Trophoblast cell (in vitro differentiated cells and primary cell): ENCODE results near the gene TMEM181.

Experiments used
- DNase-seq, 2 donors: peaks; one replicate each; pipeline ENCODE4 v3.0.0-alpha.2; 2016
- H2AFZ ChIP-seq: 2 replicates; pipeline ENCODE4 v1.6.1; 2013; ENCODE audit warnings: low read length, moderate library complexity, mild to moderate bottlenecking; ENCODE audit not compliant: insufficient read depth, poor library complexity
- H2AK5ac ChIP-seq: 2 replicates; pipeline ENCODE4 v1.6.1; 2013; ENCODE audit warnings: mild to moderate bottlenecking, low read length
- H2BK120ac ChIP-seq: 2 replicates; pipeline ENCODE4 v1.6.1; 2013; ENCODE audit warnings: low read length, mild to moderate bottlenecking, moderate library complexity; ENCODE audit not compliant: insufficient read depth, poor library complexity
- H2BK12ac ChIP-seq: 2 replicates; pipeline ENCODE4 v1.6.1; 2013; ENCODE audit warnings: mild to moderate bottlenecking, low read length, moderate library complexity
- H2BK5ac ChIP-seq: 2 replicates; pipeline ENCODE4 v1.6.1; 2013; ENCODE audit warnings: low read length, low read depth, moderate library complexity, mild to moderate bottlenecking; ENCODE audit not compliant: poor library complexity
- H3K14ac ChIP-seq: 2 replicates; pipeline ENCODE4 v1.6.1; 2013; ENCODE audit warnings: mild to moderate bottlenecking, low read length
- H3K18ac ChIP-seq: 2 replicates; pipeline ENCODE4 v1.6.1; 2013; ENCODE audit warnings: mild to moderate bottlenecking, low read length
- H3K23ac ChIP-seq: 2 replicates; pipeline ENCODE4 v1.6.1; 2013; ENCODE audit warnings: low read length
- H3K27ac ChIP-seq: 2 replicates; pipeline ENCODE4 v1.5.1; 2013; ENCODE audit warnings: low read depth, mild to moderate bottlenecking, inconsistent platforms, low read length, moderate library complexity
- H3K27me3 ChIP-seq: 2 replicates; pipeline ENCODE4 v1.6.1; 2013; ENCODE audit warnings: inconsistent platforms, mild to moderate bottlenecking, low read length, moderate library complexity; ENCODE audit not compliant: insufficient read depth
- H3K36me3 ChIP-seq, 2 experiments: 1 replicate in 1 of 2; 2 replicates in 1 of 2; pipeline ENCODE4 v1.6.1; 2013; ENCODE audit warnings: low read length in 2 of 2, mild to moderate bottlenecking in 2 of 2, moderate library complexity in 1 of 2; ENCODE audit not compliant: insufficient read depth in 2 of 2, control insufficient read depth in 1 of 2
- H3K4ac ChIP-seq: 2 replicates; pipeline ENCODE4 v1.6.1; 2013; ENCODE audit warnings: low read depth, mild to moderate bottlenecking, low read length, moderate library complexity
- H3K4me1 ChIP-seq, 2 experiments: 1 replicate in 1 of 2; 2 replicates in 1 of 2; pipeline ENCODE4 v1.6.1; 2013; ENCODE audit warnings: low read length in 2 of 2, mild to moderate bottlenecking in 2 of 2, moderate library complexity in 1 of 2; ENCODE audit not compliant: insufficient read depth in 2 of 2, control insufficient read depth in 1 of 2
- H3K4me2 ChIP-seq: 2 replicates; pipeline ENCODE4 v1.6.1; 2013; ENCODE audit warnings: inconsistent platforms, mild to moderate bottlenecking, low read length, moderate library complexity
- H3K4me3 ChIP-seq: 2 replicates; pipeline ENCODE4 v1.5.1; 2013; ENCODE audit warnings: mild to moderate bottlenecking, low read depth, low read length, inconsistent platforms
- H3K79me1 ChIP-seq: one replicate; pipeline ENCODE4 v1.6.1; 2013; ENCODE audit warnings: low read length
- H3K79me2 ChIP-seq: 2 replicates; pipeline ENCODE4 v1.6.1; 2013; ENCODE audit warnings: low read length, mild to moderate bottlenecking; ENCODE audit not compliant: control insufficient read depth, insufficient read depth, poor library complexity
- H3K9ac ChIP-seq: 2 replicates; pipeline ENCODE4 v1.6.1; 2013; ENCODE audit warnings: mild to moderate bottlenecking, low read length
- H3K9me3 ChIP-seq: 2 replicates; pipeline ENCODE4 v1.6.1; 2013; ENCODE audit warnings: low read depth, mild to moderate bottlenecking, control low read depth, inconsistent platforms, low read length; ENCODE audit not compliant: insufficient read depth
- H4K12ac ChIP-seq: 2 replicates; pipeline ENCODE4 v1.6.1; 2013; ENCODE audit warnings: low read depth, mild to moderate bottlenecking, low read length, moderate library complexity
- H4K8ac ChIP-seq: 2 replicates; pipeline ENCODE4 v1.6.1; 2013; ENCODE audit warnings: low read depth, mild to moderate bottlenecking, low read length, moderate library complexity
- H4K91ac ChIP-seq: one replicate; pipeline ENCODE4 v1.6.1; 2013; ENCODE audit warnings: low read depth, mild to moderate bottlenecking, low read length, moderate library complexity
- WGBS: extraction: QIAGEN DNeasy Blood & Tissue Kit; methylation state at CpG from one replicate; pipeline ENCODE4 v1.1.7; 2013; ENCODE audit warnings: missing lambda C conversion rate; ENCODE audit not compliant: insufficient read length, insufficient coverage; ENCODE audit errors: extremely low coverage; 5-methylcytosine and 5-hydroxymethylcytosine counted together

Gene TMEM181

GRCh38 chr6:158575550-158575949 is 15.7 kb downstream of the TMEM181 start:
- no peaks in the 10 kb centered on the region for H3K79me1 ChIP-seq
- peaks cover 12 to 13% of the 10 kb centered on the region in 2 experiments for H3K36me3 ChIP-seq
- no peak overlapping the region for H2AFZ ChIP-seq
- H3K79me2 ChIP-seq = no peaks in the 10 kb centered on the region
- no peak overlapping the region for H4K91ac ChIP-seq
- WGBS = no CpG with 5 or more reads among the region's 4 CpGs
- no peak overlapping the region for H3K4me3 ChIP-seq
- H4K12ac ChIP-seq = no peak overlapping the region
- no peak overlapping the region for H3K23ac ChIP-seq
- H3K9ac ChIP-seq = no peak overlapping the region
- H4K8ac ChIP-seq = no peak overlapping the region
- no peak overlapping the region for H2BK120ac ChIP-seq
- no peaks in the 10 kb centered on the region for H3K27me3 ChIP-seq
- peaks cover 0 to 14% of the 10 kb centered on the region in 2 experiments for H3K4me1 ChIP-seq
- no peak overlapping the region for H3K18ac ChIP-seq
- H3K14ac ChIP-seq = no peak overlapping the region
- no peaks in the 10 kb centered on the region for H3K9me3 ChIP-seq
- H2AK5ac ChIP-seq = no peak overlapping the region
- DNase-seq = no peak
- H3K4me2 ChIP-seq = no peak overlapping the region
- H2BK5ac ChIP-seq = no peak overlapping the region
- H3K27ac ChIP-seq = no peak overlapping the region
- no peak overlapping the region for H3K4ac ChIP-seq
- no peak overlapping the region for H2BK12ac ChIP-seq

GRCh38 chr6:158584236-158584651 is 24.4 kb downstream of the TMEM181 start:
- Histone ChIP-seq H3K14ac (no peak overlapping the region), H3K79me2 (no peaks in the 10 kb centered on the region), H3K4me1 (no peaks in the 10 kb centered on the region), H3K27me3 (no peaks in the 10 kb centered on the region), H3K9me3 (peaks cover 5% of the 10 kb centered on the region), H3K18ac (no peak overlapping the region), H2BK120ac (no peak overlapping the region), H2BK12ac (no peak overlapping the region), H2AFZ (no peak overlapping the region), H3K27ac (no peak overlapping the region), H4K8ac (no peak overlapping the region), H3K36me3 (peaks cover 34 to 44% of the 10 kb centered on the region in 2 experiments), H3K79me1 (no peaks in the 10 kb centered on the region), H3K4ac (no peak overlapping the region), H3K9ac (no peak overlapping the region), H4K12ac (no peak overlapping the region), H3K23ac (no peak overlapping the region), H2BK5ac (no peak overlapping the region), H3K4me3 (no peak overlapping the region), H3K4me2 (no peak overlapping the region), H2AK5ac (no peak overlapping the region), H4K91ac (no peak overlapping the region)
- no CpG with 5 or more reads among the region's 8 CpGs for WGBS
- DNase-seq = no peak

GRCh38 chr6:158586652-158587051 is 26.8 kb downstream of the TMEM181 start:
- H3K23ac ChIP-seq = no peak overlapping the region
- H3K9ac ChIP-seq = no peak overlapping the region
- H2BK5ac ChIP-seq = no peak overlapping the region
- no peak overlapping the region for H3K4ac ChIP-seq
- no peaks in the 10 kb centered on the region for H3K79me2 ChIP-seq
- no peak overlapping the region for H4K8ac ChIP-seq
- H3K18ac ChIP-seq = no peak overlapping the region
- H3K4me2 ChIP-seq = no peak overlapping the region
- no peaks in the 10 kb centered on the region for H3K4me1 ChIP-seq
- no peak overlapping the region for H2AK5ac ChIP-seq
- peaks cover 5% of the 10 kb centered on the region for H3K9me3 ChIP-seq
- DNase-seq = no peak
- H3K79me1 ChIP-seq = no peaks in the 10 kb centered on the region
- no peak overlapping the region for H4K12ac ChIP-seq
- H3K14ac ChIP-seq = no peak overlapping the region
- no peak overlapping the region for H4K91ac ChIP-seq
- no peak overlapping the region for H2BK12ac ChIP-seq
- no CpG with 5 or more reads among the region's 8 CpGs for WGBS
- H3K4me3 ChIP-seq = no peak overlapping the region
- H3K27ac ChIP-seq = no peak overlapping the region
- peaks cover 44 to 60% of the 10 kb centered on the region in 2 experiments for H3K36me3 ChIP-seq
- no peaks in the 10 kb centered on the region for H3K27me3 ChIP-seq
- H2BK120ac ChIP-seq = no peak overlapping the region
- H2AFZ ChIP-seq = no peak overlapping the region

GRCh38 chr6:158589366-158589765 is 29.5 kb downstream of the TMEM181 start:
- Histone ChIP-seq H3K27ac (no peak overlapping the region), H2AK5ac (no peak overlapping the region), H3K23ac (no peak overlapping the region), H3K14ac (no peak overlapping the region), H3K36me3 (peaks cover 46 to 66% of the 10 kb centered on the region in 2 experiments), H3K27me3 (no peaks in the 10 kb centered on the region), H4K8ac (no peak overlapping the region), H3K4me1 (no peaks in the 10 kb centered on the region), H3K4ac (no peak overlapping the region), H3K18ac (no peak overlapping the region), H3K9ac (no peak overlapping the region), H3K4me3 (no peak overlapping the region), H2BK12ac (no peak overlapping the region), H2AFZ (no peak overlapping the region), H4K91ac (no peak overlapping the region), H2BK5ac (no peak overlapping the region), H3K79me2 (no peaks in the 10 kb centered on the region), H3K79me1 (no peaks in the 10 kb centered on the region), H3K4me2 (no peak overlapping the region), H4K12ac (no peak overlapping the region), H3K9me3 (peaks cover 5% of the 10 kb centered on the region), H2BK120ac (no peak overlapping the region)
- WGBS = no CpG with 5 or more reads among the region's 8 CpGs
- no peak for DNase-seq
